HG03354 (cell line): ENCODE results near the gene TMEM9.

ENCODE experiments used
- ATAC-seq: cut with Tn5 transposase; IDR thresholded peaks from one replicate; pipeline ENCODE4 v1.9.1; 2021; ENCODE audit warnings: mild to moderate bottlenecking; ENCODE audit not compliant: unreplicated experiment, poor library complexity, severe bottlenecking

TMEM9 gene

DNA sequence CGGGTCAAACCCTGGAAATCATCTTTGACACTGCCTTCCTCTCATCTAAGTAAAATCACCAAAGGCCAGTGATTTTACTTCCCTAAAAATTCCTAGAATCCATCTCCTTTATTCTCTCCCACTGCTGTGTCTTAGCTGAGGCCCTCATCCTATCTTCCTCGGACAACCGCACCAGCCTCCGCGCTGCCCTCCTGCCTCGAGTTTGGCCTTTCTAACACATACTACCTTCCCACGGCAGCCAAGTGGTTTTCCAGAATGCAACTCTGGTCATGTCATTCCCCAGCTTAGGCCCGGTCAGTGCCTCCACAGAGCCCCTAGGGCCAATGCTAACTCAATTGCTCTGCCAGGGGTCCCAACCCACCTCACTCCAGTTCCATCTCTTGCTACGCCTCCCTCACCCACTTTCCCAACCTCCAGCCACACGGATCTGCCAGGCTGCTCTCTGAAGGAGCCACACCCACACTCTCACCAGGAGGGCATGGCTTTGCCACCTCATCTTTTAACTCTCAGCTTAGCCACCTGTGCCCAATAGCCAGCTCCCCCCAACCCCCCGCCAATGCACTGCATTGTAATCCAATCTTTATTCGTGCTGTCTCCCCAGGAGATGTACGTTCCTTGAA is 6.8 kb downstream of the TMEM9 start:
- ATAC-seq = no peak

DNA sequence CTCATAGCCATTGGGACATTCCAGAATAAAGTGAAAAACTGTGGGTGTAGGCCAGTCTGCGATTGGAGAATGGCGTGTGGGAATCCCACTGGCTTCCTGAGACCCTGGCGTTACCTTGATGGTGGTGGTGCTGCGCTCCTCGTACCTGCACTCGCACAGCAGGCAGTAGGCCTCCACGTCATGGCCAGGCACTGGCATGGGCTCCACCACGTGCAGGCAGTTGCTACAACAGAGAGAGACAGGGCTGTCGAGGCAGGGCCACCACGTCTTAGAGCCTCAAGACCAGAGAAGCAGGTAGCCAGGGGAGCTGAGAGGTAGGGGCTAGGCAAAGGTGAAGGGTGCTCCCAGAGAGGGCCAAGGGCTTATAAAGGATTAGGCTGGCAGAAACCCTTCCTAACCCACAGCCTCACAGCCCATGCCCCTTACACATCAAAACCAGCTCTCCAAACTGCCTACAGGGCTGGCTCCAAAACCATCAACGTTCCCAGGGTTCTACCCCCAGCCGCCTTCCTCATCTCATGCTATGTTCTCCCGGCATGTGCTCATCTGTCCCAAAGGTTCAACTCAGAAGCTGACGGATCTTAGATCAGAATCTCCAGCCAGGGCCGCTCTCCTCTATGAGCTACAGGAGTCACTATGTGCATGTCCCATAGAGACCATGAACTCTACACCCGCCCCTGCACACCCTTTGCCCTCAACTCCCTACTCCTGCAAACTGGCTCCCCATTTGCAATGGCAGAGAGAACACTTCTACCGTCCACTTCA is 7.5 kb downstream of the TMEM9 start:
- no peak for ATAC-seq

GRCh38 chr1:201145816-201146215 is 8.5 kb downstream of the TMEM9 start:
- ATAC-seq = no peak

DNA sequence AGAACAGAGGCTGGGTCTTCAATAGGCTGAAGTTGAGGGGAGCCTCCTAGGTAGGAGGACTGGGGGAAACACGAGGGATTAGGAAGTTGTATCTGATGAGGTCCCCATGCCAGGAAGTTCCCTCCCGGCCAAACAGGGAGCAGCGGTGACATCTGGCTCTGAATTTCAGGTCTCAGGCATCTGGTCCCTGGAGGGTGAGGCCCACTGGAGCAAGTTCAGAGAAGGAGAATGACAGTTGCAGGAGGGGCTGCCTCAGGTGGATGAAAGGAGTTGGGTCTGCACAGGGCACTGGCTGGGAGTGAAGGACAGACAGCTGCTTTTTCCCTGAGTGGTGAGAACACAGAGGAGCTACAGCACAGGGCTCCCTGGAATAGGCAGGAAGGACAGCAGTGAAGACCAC is 9.1 kb downstream of the TMEM9 start:
- ATAC-seq = no peak

GRCh38 chr1:201144701-201145100 is 9.6 kb downstream of the TMEM9 start:
- ATAC-seq = no peak

DNA sequence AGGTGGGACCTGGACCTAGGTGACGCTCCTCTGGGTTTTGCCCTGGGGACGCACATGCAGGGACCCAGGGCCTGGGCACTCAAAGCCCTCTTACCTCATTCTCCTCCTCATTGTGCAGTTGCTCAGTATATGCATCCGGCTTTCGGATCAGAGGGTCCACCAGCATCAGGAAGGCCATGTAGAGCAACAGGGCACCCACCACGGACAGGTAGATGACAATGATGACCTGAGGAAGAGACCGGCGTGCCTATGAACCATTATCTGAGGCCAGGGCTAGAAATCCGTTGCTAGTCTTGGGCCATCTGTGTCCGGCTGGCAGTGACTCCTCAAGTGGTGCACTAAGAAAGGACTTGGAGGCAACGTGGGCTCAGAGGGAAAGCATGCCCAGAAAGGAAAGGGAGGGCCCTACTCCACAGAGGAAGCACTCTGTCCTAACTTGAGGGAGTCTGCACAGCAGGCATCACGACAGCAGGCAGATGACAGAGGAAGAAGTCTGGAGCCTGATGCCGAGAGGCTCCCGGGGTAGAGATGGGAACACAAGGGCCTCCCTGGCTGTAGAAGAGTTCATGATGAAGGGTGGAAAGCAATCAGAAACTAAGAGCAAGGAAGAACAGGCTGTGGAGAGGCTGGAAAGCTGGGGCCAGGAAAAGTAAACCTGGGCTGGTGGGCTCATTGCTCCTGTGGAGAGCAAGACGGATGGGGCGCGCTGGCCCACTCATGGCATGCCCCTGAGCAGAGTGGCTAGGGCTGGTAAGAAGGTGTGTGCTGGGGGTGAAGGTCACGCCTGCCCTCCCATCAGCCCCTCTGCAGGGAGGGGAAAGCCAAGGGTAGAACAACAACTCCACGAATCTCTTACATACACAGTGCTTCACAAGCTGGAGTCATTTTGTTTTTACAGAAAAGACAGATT is 10.3 kb downstream of the TMEM9 start:
- no peak for ATAC-seq

DNA sequence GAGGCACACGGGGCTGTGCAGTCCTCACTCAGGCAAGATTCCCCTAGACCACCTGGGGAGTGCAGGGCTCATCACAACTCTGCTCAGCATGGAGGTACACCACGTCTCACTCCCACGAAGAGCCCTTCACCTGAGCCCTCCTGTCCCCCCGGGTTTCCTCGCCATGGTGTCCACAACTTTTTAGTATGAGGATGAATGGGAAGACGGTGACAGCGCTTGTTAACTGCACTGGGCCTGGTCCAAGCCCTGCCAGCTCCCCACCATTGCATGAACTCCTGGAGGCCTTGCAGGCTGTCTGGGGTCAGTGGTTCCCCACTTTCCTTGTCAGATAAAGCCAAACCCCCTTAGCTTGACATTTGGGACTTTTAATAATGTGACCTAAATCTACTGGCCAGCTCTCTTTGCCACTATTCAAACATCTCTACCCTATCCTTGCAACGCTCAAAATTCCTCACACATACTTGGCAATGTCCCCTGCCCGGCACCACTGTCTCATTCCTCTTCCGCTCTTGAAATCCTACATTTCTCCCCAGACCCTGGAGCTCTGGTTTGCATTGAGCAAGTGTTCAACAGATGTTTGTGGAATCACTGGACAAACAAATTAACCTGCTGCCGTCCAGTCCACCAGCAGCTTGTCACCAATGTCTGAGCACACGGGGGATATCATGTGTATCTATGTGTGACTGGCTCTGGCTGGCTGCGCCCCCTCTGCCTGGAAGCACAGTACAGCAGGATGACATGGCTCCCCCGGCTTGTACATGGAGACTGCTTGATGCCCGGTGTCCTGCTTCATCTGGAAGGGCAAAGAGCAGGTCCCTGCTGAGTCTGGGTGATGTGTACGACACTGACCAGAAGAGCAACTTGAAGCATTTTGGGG is 11.2 kb downstream of the TMEM9 start:
- ATAC-seq = no peak

DNA sequence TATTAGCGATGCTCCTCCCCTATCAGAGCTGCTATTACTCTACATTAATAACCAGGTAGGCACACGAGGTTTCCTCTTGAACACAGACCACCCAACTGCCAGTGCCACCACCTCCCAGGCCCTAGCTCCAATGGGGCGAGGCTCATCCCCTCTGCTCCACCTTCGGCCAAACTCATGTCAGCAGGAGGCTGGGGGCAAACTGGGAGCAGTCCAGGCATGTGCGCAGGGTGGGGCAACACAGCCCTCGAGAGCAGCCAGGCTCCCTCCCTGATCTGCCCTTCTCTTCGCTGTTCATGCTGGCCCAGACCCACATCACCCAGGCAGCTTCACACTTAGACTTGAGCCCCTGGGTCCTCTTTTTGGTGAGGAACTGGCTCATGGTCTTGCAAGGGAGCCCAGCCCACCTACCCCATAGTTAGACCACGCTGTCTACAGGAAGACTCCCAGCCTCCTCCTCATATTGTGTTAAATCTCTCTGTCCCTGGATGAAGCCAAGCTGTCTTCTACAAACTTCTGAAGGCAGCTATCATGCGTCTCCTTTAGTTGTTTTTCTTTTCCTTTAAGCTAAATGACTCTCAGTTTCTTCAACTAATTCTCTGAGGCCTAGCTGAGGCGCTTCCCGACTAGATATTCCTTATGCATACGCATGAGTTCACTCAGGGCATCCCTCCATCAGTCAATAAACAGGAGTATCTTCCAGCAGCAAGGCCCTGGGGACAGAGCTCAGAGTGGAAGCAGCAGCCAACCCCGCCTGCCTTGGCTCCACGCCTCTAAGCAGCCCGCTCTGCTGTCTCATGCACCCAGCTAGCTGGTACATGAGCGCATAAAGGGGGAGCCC is 12.0 kb downstream of the TMEM9 start:
- ATAC-seq = no peak

DNA sequence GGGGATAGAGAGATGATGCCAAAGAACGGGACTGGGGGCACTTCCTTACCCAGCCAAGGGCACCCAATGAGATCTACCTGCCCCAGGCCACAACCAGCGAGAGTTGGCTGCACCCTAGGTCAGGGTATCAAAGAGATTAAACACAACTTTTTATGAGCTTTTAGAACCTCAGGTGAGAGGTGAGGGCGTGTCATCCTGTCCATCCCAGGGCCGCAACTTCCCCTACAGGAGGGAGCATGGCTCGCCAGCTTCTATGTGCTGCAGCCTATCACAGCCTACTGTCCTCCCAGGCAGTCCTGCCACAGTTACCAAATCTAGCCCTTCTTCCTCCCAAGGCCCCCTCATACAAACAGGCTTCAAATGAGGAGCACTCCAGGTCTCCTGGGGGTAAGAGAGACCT is 12.9 kb downstream of the TMEM9 start:
- no peak for ATAC-seq

DNA sequence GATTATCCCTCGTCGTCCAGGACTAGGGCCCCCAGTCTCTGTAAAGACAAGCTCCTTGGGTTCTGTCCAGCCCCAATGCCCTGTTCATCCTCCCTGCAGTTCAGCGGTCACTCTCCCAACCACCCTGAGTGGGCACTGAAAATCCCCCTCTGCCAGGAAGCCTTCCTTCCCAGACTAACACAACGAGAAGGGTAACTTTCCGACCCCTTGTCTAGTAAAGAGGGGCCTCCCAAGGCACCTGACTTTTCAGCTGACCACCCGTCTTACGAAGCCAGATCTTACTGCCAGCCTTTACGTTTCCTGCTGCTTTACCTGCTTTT is 13.4 kb downstream of the TMEM9 start:
- no peak for ATAC-seq

DNA sequence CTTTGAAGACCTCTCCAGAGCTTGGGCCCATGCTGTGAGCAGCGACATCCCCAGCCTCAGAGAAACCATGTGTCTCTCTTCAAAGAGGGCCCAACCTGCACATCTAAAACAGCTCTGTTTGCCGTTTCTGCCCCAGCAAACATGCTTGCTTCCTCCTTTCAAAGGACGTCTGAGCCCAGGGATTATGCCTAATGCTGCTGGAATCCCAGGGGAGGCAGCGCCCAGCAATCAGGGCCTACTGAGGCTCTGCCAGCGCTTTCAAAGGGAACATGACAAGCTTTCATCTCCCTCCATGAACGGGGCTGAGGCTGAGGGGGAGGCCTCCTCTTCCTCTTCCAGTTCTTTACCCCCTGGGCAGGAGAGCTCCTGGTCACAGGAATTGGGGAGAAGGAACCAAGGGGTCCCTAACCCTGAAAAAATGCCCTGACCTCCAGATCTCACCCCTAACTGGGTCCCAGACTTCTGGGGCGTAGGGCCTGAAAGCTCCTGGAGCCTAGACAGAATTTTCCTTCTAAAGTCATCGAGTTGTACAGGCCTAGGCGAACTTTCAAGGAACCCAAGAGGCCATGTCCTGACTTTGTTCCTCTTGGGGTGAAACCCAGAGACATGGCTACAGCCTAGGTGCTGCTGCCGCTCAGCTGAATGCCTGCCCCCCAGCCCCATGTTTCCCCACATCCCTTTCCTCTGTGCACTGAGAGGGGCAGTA is 13.9 kb downstream of the TMEM9 start:
- no peak for ATAC-seq

GRCh38 chr1:201139756-201140155 is 14.5 kb downstream of the TMEM9 start:
- ATAC-seq = no peak

- no peak for ATAC-seq
These were observed 15.0 kb downstream of the TMEM9 start for GRCh38 chr1:201139306-201139705.

GRCh38 chr1:201138311-201138840 is 15.9 kb downstream of the TMEM9 start:
- no peak for ATAC-seq

- ATAC-seq = no peak
These were observed 16.5 kb downstream of the TMEM9 start for GRCh38 chr1:201137579-201138310.

DNA sequence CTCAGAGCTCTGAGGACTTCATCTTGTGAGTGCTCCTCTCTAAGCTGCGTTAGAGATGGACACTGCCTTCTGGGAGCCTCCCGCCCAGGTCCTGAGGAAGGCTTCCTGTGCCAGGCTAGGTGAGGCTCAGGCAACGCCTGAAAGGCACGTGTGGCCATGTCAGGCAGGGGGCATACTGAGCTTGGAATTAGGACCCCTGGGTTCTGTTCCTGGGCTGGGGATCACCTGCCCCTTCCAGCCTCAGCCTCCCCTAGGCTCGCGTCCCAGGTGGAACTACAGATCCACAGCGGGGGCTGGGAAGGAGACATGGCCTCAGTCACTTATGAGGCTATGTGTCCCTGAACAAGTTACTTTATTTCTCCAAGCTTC is 17.3 kb downstream of the TMEM9 start:
- ATAC-seq = no peak

- no peak for ATAC-seq
These were observed 17.8 kb downstream of the TMEM9 start for GRCh38 chr1:201136355-201137023.
